ENCODE results near the gene CREB3L2.

GRCh38 chr7:137900137-137900536 is 101.7 kb downstream of the CREB3L2 start:
- TF ChIP-seq CTCF (IDR thresholded peaks at IDR 0.05) (no peak), POLR2A (IDR thresholded peaks at IDR 0.05) (no peak)

Data from adrenal gland (tissue), 5 donors.